HG02642 (cell line): ENCODE results near the gene DBI.

ENCODE experiments used
- ATAC-seq: cut with Tn5 transposase; IDR thresholded peaks from one replicate; pipeline ENCODE4 v1.9.1; 2021; ENCODE audit warnings: mild to moderate bottlenecking; ENCODE audit not compliant: unreplicated experiment, poor library complexity

DBI gene

GRCh38 chr2:119366649-119367471 is at the start of gene DBI, which contains the start of gene C2orf76:
TSS of gene DBI (plus strand) at chr2:119366977. CDS start at chr2:119367052, 75 bp downstream.
TSS of gene C2orf76 (minus strand) at chr2:119366834. CDS start at chr2:119339959, 26,875 bp downstream.
- peak; percentile 97 for ATAC-seq

- ATAC-seq = no peak
These were observed 49.2 kb upstream of the DBI start for GRCh38 chr2:119317554-119317953.

- ATAC-seq = no peak
These were observed 47.2 kb upstream of the DBI start for GRCh38 chr2:119319593-119319992.

GRCh38 chr2:119323459-119323858 is 43.3 kb upstream of the DBI start:
- ATAC-seq = no peak

- ATAC-seq = no peak
These were observed 42.0 kb upstream of the DBI start for GRCh38 chr2:119324685-119325270.

GRCh38 chr2:119326938-119327337 is 39.8 kb upstream of the DBI start:
- no peak for ATAC-seq

- no peak for ATAC-seq
These were observed 39.3 kb upstream of the DBI start for GRCh38 chr2:119327431-119327830.

GRCh38 chr2:119332953-119333352 is 33.8 kb upstream of the DBI start:
- ATAC-seq = no peak

- ATAC-seq = no peak
These were observed 33.4 kb upstream of the DBI start for GRCh38 chr2:119333360-119333759.

GRCh38 chr2:119333833-119334232 is 32.9 kb upstream of the DBI start:
- ATAC-seq = no peak

GRCh38 chr2:119337749-119338148 is 29.0 kb upstream of the DBI start:
- no peak for ATAC-seq

- ATAC-seq = no peak
These were observed 28.5 kb upstream of the DBI start for GRCh38 chr2:119338272-119338671.

GRCh38 chr2:119338826-119339561 is 27.8 kb upstream of the DBI start:
- ATAC-seq = peak; percentile 100

- no peak for ATAC-seq
These were observed 27.2 kb upstream of the DBI start for GRCh38 chr2:119339562-119339923.

GRCh38 chr2:119341684-119342083 is 25.1 kb upstream of the DBI start:
- ATAC-seq = no peak

GRCh38 chr2:119349289-119349688 is 17.5 kb upstream of the DBI start:
- ATAC-seq = no peak

- no peak for ATAC-seq
These were observed 16.3 kb upstream of the DBI start for GRCh38 chr2:119350311-119350998.

- ATAC-seq = peak; percentile 94
These were observed 14.4 kb upstream of the DBI start for GRCh38 chr2:119352357-119352756.

GRCh38 chr2:119354860-119355259 is 11.9 kb upstream of the DBI start:
- no peak for ATAC-seq

- ATAC-seq = no peak
These were observed 7.0 kb upstream of the DBI start for GRCh38 chr2:119359774-119360173.
